Trophoblast cell (in vitro differentiated cells and primary cell): ENCODE results near the gene ADAMTS12.

Source experiments
- DNase-seq, 2 donors: peaks; one replicate each; pipeline ENCODE4 v3.0.0-alpha.2; 2016
- H2AFZ ChIP-seq: 2 replicates; pipeline ENCODE4 v1.6.1; 2013; ENCODE audit warnings: low read length, moderate library complexity, mild to moderate bottlenecking; ENCODE audit not compliant: insufficient read depth, poor library complexity
- H2AK5ac ChIP-seq: 2 replicates; pipeline ENCODE4 v1.6.1; 2013; ENCODE audit warnings: mild to moderate bottlenecking, low read length
- H2BK120ac ChIP-seq: 2 replicates; pipeline ENCODE4 v1.6.1; 2013; ENCODE audit warnings: low read length, mild to moderate bottlenecking, moderate library complexity; ENCODE audit not compliant: insufficient read depth, poor library complexity
- H2BK12ac ChIP-seq: 2 replicates; pipeline ENCODE4 v1.6.1; 2013; ENCODE audit warnings: mild to moderate bottlenecking, low read length, moderate library complexity
- H2BK5ac ChIP-seq: 2 replicates; pipeline ENCODE4 v1.6.1; 2013; ENCODE audit warnings: low read length, low read depth, moderate library complexity, mild to moderate bottlenecking; ENCODE audit not compliant: poor library complexity
- H3K14ac ChIP-seq: 2 replicates; pipeline ENCODE4 v1.6.1; 2013; ENCODE audit warnings: mild to moderate bottlenecking, low read length
- H3K18ac ChIP-seq: 2 replicates; pipeline ENCODE4 v1.6.1; 2013; ENCODE audit warnings: mild to moderate bottlenecking, low read length
- H3K23ac ChIP-seq: 2 replicates; pipeline ENCODE4 v1.6.1; 2013; ENCODE audit warnings: low read length
- H3K27ac ChIP-seq: 2 replicates; pipeline ENCODE4 v1.5.1; 2013; ENCODE audit warnings: low read depth, mild to moderate bottlenecking, inconsistent platforms, low read length, moderate library complexity
- H3K27me3 ChIP-seq: 2 replicates; pipeline ENCODE4 v1.6.1; 2013; ENCODE audit warnings: inconsistent platforms, mild to moderate bottlenecking, low read length, moderate library complexity; ENCODE audit not compliant: insufficient read depth
- H3K36me3 ChIP-seq, 2 experiments: 1 replicate in 1 of 2; 2 replicates in 1 of 2; pipeline ENCODE4 v1.6.1; 2013; ENCODE audit warnings: low read length in 2 of 2, mild to moderate bottlenecking in 2 of 2, moderate library complexity in 1 of 2; ENCODE audit not compliant: insufficient read depth in 2 of 2, control insufficient read depth in 1 of 2
- H3K4ac ChIP-seq: 2 replicates; pipeline ENCODE4 v1.6.1; 2013; ENCODE audit warnings: low read depth, mild to moderate bottlenecking, low read length, moderate library complexity
- H3K4me1 ChIP-seq, 2 experiments: 1 replicate in 1 of 2; 2 replicates in 1 of 2; pipeline ENCODE4 v1.6.1; 2013; ENCODE audit warnings: low read length in 2 of 2, mild to moderate bottlenecking in 2 of 2, moderate library complexity in 1 of 2; ENCODE audit not compliant: insufficient read depth in 2 of 2, control insufficient read depth in 1 of 2
- H3K4me2 ChIP-seq: 2 replicates; pipeline ENCODE4 v1.6.1; 2013; ENCODE audit warnings: inconsistent platforms, mild to moderate bottlenecking, low read length, moderate library complexity
- H3K4me3 ChIP-seq: 2 replicates; pipeline ENCODE4 v1.5.1; 2013; ENCODE audit warnings: mild to moderate bottlenecking, low read depth, low read length, inconsistent platforms
- H3K79me1 ChIP-seq: one replicate; pipeline ENCODE4 v1.6.1; 2013; ENCODE audit warnings: low read length
- H3K79me2 ChIP-seq: 2 replicates; pipeline ENCODE4 v1.6.1; 2013; ENCODE audit warnings: low read length, mild to moderate bottlenecking; ENCODE audit not compliant: control insufficient read depth, insufficient read depth, poor library complexity
- H3K9ac ChIP-seq: 2 replicates; pipeline ENCODE4 v1.6.1; 2013; ENCODE audit warnings: mild to moderate bottlenecking, low read length
- H3K9me3 ChIP-seq: 2 replicates; pipeline ENCODE4 v1.6.1; 2013; ENCODE audit warnings: low read depth, mild to moderate bottlenecking, control low read depth, inconsistent platforms, low read length; ENCODE audit not compliant: insufficient read depth
- H4K12ac ChIP-seq: 2 replicates; pipeline ENCODE4 v1.6.1; 2013; ENCODE audit warnings: low read depth, mild to moderate bottlenecking, low read length, moderate library complexity
- H4K8ac ChIP-seq: 2 replicates; pipeline ENCODE4 v1.6.1; 2013; ENCODE audit warnings: low read depth, mild to moderate bottlenecking, low read length, moderate library complexity
- H4K91ac ChIP-seq: one replicate; pipeline ENCODE4 v1.6.1; 2013; ENCODE audit warnings: low read depth, mild to moderate bottlenecking, low read length, moderate library complexity
- WGBS: extraction: QIAGEN DNeasy Blood & Tissue Kit; methylation state at CpG from one replicate; pipeline ENCODE4 v1.1.7; 2013; ENCODE audit warnings: missing lambda C conversion rate; ENCODE audit not compliant: insufficient read length, insufficient coverage; ENCODE audit errors: extremely low coverage; 5-methylcytosine and 5-hydroxymethylcytosine counted together

The ADAMTS12 gene

DNA sequence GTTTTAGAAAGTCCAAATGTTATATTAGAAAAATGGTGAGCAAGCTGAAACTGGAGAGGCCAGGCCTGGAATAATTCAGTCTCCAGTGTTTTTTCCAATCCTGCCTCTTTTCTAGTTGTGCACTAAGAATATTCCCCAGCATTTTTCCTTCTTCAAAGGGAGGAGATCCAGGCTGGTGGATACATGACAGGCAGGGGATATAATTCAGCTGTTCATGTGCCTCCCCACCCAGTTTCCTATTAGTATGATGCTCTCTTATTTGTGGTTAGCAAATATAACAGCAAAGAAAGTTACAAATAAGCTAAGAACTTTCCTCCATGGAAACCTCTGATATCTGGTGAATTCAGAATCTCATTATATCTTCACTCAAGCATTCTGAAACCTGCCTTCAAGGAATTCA lies 234.6 kb downstream of the ADAMTS12 start:
- Histone ChIP-seq H3K14ac (no peak overlapping the region), H4K12ac (no peak overlapping the region), H3K4me3 (no peak overlapping the region), H3K9ac (no peak overlapping the region), H3K4me1 (peaks cover 4% of the 10 kb centered on the region in 2 experiments), H2BK12ac (no peak overlapping the region), H3K4ac (no peak overlapping the region), H2BK120ac (no peak overlapping the region), H3K79me2 (no peaks in the 10 kb centered on the region), H4K8ac (no peak overlapping the region), H3K27ac (no peak overlapping the region), H3K27me3 (no peaks in the 10 kb centered on the region), H3K79me1 (no peaks in the 10 kb centered on the region), H4K91ac (no peak overlapping the region), H3K4me2 (no peak overlapping the region), H2AK5ac (no peak overlapping the region), H3K18ac (no peak overlapping the region), H2BK5ac (no peak overlapping the region), H2AFZ (no peak overlapping the region), H3K23ac (no peak overlapping the region), H3K36me3 (no peaks in the 10 kb centered on the region), H3K9me3 (no peaks in the 10 kb centered on the region)
- DNase-seq: no peak

- H2AK5ac ChIP-seq: no peak overlapping the region
- no peak overlapping the region for H2BK120ac ChIP-seq
- H3K14ac ChIP-seq: no peak overlapping the region
- no peaks in the 10 kb centered on the region for H3K9me3 ChIP-seq
- no peak overlapping the region for H2BK5ac ChIP-seq
- H4K12ac ChIP-seq: no peak overlapping the region
- H3K23ac ChIP-seq: no peak overlapping the region
- no CpG with 5 or more reads among the region's 2 CpGs for WGBS
- no peak overlapping the region for H3K4me2 ChIP-seq
- H2BK12ac ChIP-seq: no peak overlapping the region
- no peaks in the 10 kb centered on the region for H3K79me2 ChIP-seq
- H2AFZ ChIP-seq: no peak overlapping the region
- no peak overlapping the region for H4K8ac ChIP-seq
- H4K91ac ChIP-seq: no peak overlapping the region
- H3K79me1 ChIP-seq: peaks cover 2% of the 10 kb centered on the region
- H3K18ac ChIP-seq: no peak overlapping the region
- no peaks in the 10 kb centered on the region for H3K27me3 ChIP-seq
- H3K4me3 ChIP-seq: no peak overlapping the region
- H3K9ac ChIP-seq: no peak overlapping the region
- no peaks in the 10 kb centered on the region for H3K36me3 ChIP-seq
- no peak overlapping the region for H3K4ac ChIP-seq
- no peak for DNase-seq
- H3K4me1 ChIP-seq: peaks cover 2 to 5% of the 10 kb centered on the region in 2 experiments
- H3K27ac ChIP-seq: no peak overlapping the region
Measured at GRCh38 chr5:33650911-33651310, 240.9 kb downstream of the ADAMTS12 start.

DNA sequence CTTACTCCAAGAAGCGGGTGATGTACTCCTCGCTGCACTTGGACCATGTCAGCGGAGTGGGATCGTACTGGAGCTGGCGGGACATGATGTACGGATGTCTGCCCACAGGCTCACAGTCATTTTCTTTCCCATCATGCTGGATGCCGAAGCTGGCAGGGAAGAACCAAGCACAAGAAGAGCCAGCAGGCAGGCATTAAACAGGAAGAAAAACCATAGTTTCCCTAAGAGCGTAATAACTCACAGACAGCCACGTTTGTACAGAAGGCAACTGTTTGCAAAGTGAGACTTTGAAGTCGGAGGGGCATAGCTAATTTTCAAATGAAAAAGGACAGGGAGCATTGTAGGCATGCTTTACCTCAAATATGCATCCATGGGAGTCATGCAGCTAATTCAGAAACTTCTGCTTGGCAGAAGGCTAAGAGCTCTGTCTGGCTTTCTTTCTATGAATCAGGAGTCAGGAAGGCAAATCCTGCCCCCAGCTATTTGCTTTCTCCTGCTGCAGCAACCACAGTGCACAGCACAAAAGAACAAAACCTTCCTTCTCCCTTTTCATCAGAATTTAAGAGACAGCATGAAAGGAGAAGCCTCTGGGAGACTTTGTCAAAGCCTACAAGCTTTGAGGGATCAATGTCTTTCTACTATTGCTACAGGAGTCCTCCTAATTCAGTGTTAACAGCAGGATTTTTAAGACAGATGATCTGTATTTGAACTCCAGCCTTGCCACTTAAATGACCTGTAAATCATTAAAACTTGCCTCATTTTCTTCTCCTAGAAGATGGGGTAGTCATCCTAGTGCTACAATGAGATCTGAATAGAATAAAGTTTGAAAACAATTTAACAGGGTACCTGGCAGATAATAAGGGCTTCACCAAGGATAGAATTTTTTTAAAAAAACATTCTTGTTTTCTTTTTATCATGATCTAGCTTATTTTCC lies 242.0 kb downstream of the ADAMTS12 start:
- H3K4me1 ChIP-seq: peaks cover 2 to 5% of the 10 kb centered on the region in 2 experiments
- no peak overlapping the region for H2AFZ ChIP-seq
- H3K9me3 ChIP-seq: no peaks in the 10 kb centered on the region
- no peaks in the 10 kb centered on the region for H3K79me2 ChIP-seq
- H3K4me2 ChIP-seq: no peak overlapping the region
- no peaks in the 10 kb centered on the region for H3K36me3 ChIP-seq
- no peaks in the 10 kb centered on the region for H3K27me3 ChIP-seq
- H2BK120ac ChIP-seq: no peak overlapping the region
- no CpG with 5 or more reads among the region's 10 CpGs for WGBS
- H2AK5ac ChIP-seq: no peak overlapping the region
- no peak overlapping the region for H4K91ac ChIP-seq
- no peak overlapping the region for H3K23ac ChIP-seq
- H3K9ac ChIP-seq: no peak overlapping the region
- H3K27ac ChIP-seq: peak overlapping the region; percentile 69
- H4K8ac ChIP-seq: no peak overlapping the region
- H3K14ac ChIP-seq: no peak overlapping the region
- H4K12ac ChIP-seq: no peak overlapping the region
- DNase-seq: no peak
- H3K18ac ChIP-seq: no peak overlapping the region
- no peak overlapping the region for H3K4me3 ChIP-seq
- H2BK12ac ChIP-seq: no peak overlapping the region
- peaks cover 2% of the 10 kb centered on the region for H3K79me1 ChIP-seq
- H2BK5ac ChIP-seq: no peak overlapping the region
- H3K4ac ChIP-seq: no peak overlapping the region

GRCh38 chr5:33641744-33642505 lies 249.9 kb downstream of the ADAMTS12 start:
- H3K9ac ChIP-seq: no peak overlapping the region
- H2AK5ac ChIP-seq: no peak overlapping the region
- no peaks in the 10 kb centered on the region for H3K36me3 ChIP-seq
- no peak overlapping the region for H2BK12ac ChIP-seq
- no peak overlapping the region for H2AFZ ChIP-seq
- peaks cover 0 to 4% of the 10 kb centered on the region in 2 experiments for H3K4me1 ChIP-seq
- peak in 1 of 2 donors; percentile 13 for DNase-seq
- H2BK120ac ChIP-seq: no peak overlapping the region
- WGBS: no CpG with 5 or more reads among the region's 12 CpGs
- H3K23ac ChIP-seq: no peak overlapping the region
- H3K27ac ChIP-seq: no peak overlapping the region
- H3K14ac ChIP-seq: no peak overlapping the region
- peaks cover 4% of the 10 kb centered on the region for H3K9me3 ChIP-seq
- H4K91ac ChIP-seq: no peak overlapping the region
- H3K79me1 ChIP-seq: no peaks in the 10 kb centered on the region
- H3K4ac ChIP-seq: no peak overlapping the region
- no peak overlapping the region for H2BK5ac ChIP-seq
- no peaks in the 10 kb centered on the region for H3K79me2 ChIP-seq
- no peak overlapping the region for H3K18ac ChIP-seq
- no peak overlapping the region for H3K4me2 ChIP-seq
- no peak overlapping the region for H4K8ac ChIP-seq
- no peaks in the 10 kb centered on the region for H3K27me3 ChIP-seq
- no peak overlapping the region for H3K4me3 ChIP-seq
- H4K12ac ChIP-seq: no peak overlapping the region
